G401 (cell line): Measurements from ENCODE around the gene JMJD1C. TPM values are rescaled to one million over a fixed set of nuclear protein-coding genes. Genes with fewer than 3 reads are reported as not detected.

Source experiments
- DNase-seq: peaks from one replicate; pipeline ENCODE4 v3.0.0-alpha.2; 2015; ENCODE audit warnings: low spot score
- in situ Hi-C: cut with HindIII; loops from 2 replicates; pipeline ENCODE4 v1.10.0; 2016; ENCODE audit warnings: low sequenced_read_pairs, mixed read lengths
- total RNA-seq: library from RNA; depleted of rRNA; stranded (reverse); fragments of >200 nt; shearing (Covaris generic); gene quantifications from 2 replicates; pipeline ENCODE4 v1.2.3, GENCODE V29; 2014

Gene JMJD1C
- total RNA-seq, 1 experiment from 2014 or later: 29.1 TPM

- no peak for DNase-seq
- in situ Hi-C loops: no loop called here
These were observed 192.2 kb downstream of the JMJD1C start for GRCh38 chr10:63273577-63273976.

- in situ Hi-C loops: no loop called here
- DNase-seq: peak; percentile 94
These were observed 196.8 kb downstream of the JMJD1C start for GRCh38 chr10:63268798-63269503.

- in situ Hi-C loops: no loop called here
- peak; percentile 51 for DNase-seq
These were observed 197.5 kb downstream of the JMJD1C start for GRCh38 chr10:63268149-63268797.

- DNase-seq: peak; percentile 63
- in situ Hi-C loops: no loop called here
These were observed 198.2 kb downstream of the JMJD1C start for GRCh38 chr10:63267414-63268148.

GRCh38 chr10:63266391-63267316 is 199.1 kb downstream of the JMJD1C start:
- in situ Hi-C loops: no loop called here
- DNase-seq: peak; percentile 46

- no peak for DNase-seq
- in situ Hi-C loops: no loop called here
These were observed 200.0 kb downstream of the JMJD1C start for GRCh38 chr10:63265683-63266235.

GRCh38 chr10:63265222-63265617 is 200.6 kb downstream of the JMJD1C start:
- in situ Hi-C loops: no loop called here
- DNase-seq: peak; percentile 65

GRCh38 chr10:63264617-63265221 is 201.1 kb downstream of the JMJD1C start:
- in situ Hi-C loops: no loop called here
- DNase-seq: no peak

GRCh38 chr10:63262430-63263073 is 203.2 kb downstream of the JMJD1C start:
- in situ Hi-C loops: no loop called here

GRCh38 chr10:63261496-63261895 is 204.3 kb downstream of the JMJD1C start:
- in situ Hi-C loops: no loop called here
- no peak for DNase-seq

More at GRCh38 chr10:63262430-63263073, 203.2 kb downstream of the JMJD1C start:
- no peak for DNase-seq

GRCh38 chr10:63260860-63261251 is 204.9 kb downstream of the JMJD1C start:
- in situ Hi-C loops: no loop called here

GRCh38 chr10:63260103-63260859 is 205.5 kb downstream of the JMJD1C start:
- DNase-seq: no peak
- in situ Hi-C loops: no loop called here

More at GRCh38 chr10:63260860-63261251, 204.9 kb downstream of the JMJD1C start:
- no peak for DNase-seq

- in situ Hi-C loops: no loop called here
These were observed 206.7 kb downstream of the JMJD1C start for GRCh38 chr10:63258920-63259678.

GRCh38 chr10:63257778-63258177 is 208.0 kb downstream of the JMJD1C start:
- DNase-seq: no peak
- in situ Hi-C loops: no loop called here

More at GRCh38 chr10:63258920-63259678, 206.7 kb downstream of the JMJD1C start:
- no peak for DNase-seq

- peak; percentile 56 for DNase-seq
- in situ Hi-C loops: no loop called here
These were observed 209.6 kb downstream of the JMJD1C start for GRCh38 chr10:63256009-63256773.

GRCh38 chr10:63255316-63255715 is 210.5 kb downstream of the JMJD1C start:
- DNase-seq: no peak
- in situ Hi-C loops: no loop called here
